Measurements from ENCODE around the gene CTNND2. TPM values are rescaled to one million over a fixed set of nuclear protein-coding genes. Genes with fewer than 3 reads are reported as not detected.

The CTNND2 gene
- total RNA-seq, 1 experiment from 2014 or later = not detected

DNA sequence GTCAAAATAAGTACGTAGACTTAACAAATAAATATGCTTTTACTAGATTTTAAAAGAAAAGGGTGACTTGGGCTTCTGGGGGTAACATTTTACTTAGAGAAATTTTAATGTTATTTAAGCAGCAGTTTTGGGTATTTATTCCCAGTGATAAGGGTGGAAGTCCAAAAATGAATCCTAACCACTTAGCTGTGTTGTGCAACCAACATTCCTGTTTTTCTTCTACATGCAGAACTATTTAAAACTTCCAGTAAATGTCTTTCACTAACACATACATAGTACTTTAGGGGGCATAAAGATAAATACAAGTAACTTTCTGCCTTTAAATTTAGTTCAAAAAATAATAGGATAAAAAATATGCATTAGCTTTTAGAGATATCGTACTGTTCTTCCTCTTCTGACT lies 436.7 kb downstream of the CTNND2 start:
- CTCF ChIA-PET = interaction anchor here (0.6 to 1.5 kb wide), 3 partner anchors 33 to 441 kb away, joined by 3 read pairs; no protein-coding TSS in a partner anchor
- no peak overlapping the region for H3K4me3 Mint-ChIP-seq (ENCODE audit: unreplicated experiment)
- no TSS peak for BruUV-seq (replicated peaks)
- H3K27me3 Mint-ChIP-seq (ENCODE audit: insufficient read depth, unreplicated experiment) = no peaks in the 10 kb centered on the region
- no peak overlapping the region for H3K27ac Mint-ChIP-seq (ENCODE audit: low read depth, unreplicated experiment)
- no peaks in the 10 kb centered on the region for H3K9me3 Mint-ChIP-seq (ENCODE audit: unreplicated experiment)
- peaks cover 15% of the 10 kb centered on the region for H3K4me1 Mint-ChIP-seq (ENCODE audit: insufficient read depth, unreplicated experiment)
- no peaks in the 10 kb centered on the region for H3K36me3 Mint-ChIP-seq (ENCODE audit: insufficient read depth, unreplicated experiment)
- TF ChIP-seq, protein P1, sequence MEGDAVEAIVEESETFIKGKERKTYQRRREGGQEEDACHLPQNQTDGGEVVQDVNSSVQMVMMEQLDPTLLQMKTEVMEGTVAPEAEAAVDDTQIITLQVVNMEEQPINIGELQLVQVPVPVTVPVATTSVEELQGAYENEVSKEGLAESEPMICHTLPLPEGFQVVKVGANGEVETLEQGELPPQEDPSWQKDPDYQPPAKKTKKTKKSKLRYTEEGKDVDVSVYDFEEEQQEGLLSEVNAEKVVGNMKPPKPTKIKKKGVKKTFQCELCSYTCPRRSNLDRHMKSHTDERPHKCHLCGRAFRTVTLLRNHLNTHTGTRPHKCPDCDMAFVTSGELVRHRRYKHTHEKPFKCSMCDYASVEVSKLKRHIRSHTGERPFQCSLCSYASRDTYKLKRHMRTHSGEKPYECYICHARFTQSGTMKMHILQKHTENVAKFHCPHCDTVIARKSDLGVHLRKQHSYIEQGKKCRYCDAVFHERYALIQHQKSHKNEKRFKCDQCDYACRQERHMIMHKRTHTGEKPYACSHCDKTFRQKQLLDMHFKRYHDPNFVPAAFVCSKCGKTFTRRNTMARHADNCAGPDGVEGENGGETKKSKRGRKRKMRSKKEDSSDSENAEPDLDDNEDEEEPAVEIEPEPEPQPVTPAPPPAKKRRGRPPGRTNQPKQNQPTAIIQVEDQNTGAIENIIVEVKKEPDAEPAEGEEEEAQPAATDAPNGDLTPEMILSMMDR (IDR thresholded peaks at IDR 0.05; ENCODE audit: unreplicated experiment) = no peak
- no peak for DNase-seq (ENCODE audit: unreplicated experiment)
- POLR2A ChIA-PET = no interaction called here
- intact Hi-C loops (cut with micrococcal nuclease) = no loop called here

DNA sequence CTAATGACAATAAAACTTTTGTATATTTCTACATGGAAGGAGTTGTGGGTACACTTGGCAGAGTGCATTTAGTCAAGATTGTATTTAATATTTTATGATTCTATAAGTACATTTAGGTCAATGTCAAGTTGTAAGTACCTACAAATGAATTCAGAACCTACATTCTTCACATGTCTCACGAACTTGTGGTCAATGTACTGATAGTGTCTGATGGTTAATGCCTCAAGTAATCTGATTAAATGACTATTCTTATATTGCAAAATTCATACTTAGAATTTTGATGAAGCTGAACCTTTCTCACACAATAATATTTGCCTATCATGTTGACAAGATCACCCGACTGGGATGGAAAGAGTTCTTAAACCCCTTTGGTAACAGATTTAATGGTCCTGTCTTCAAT lies 444.5 kb downstream of the CTNND2 start:
- BruUV-seq (replicated peaks) = no TSS peak
- no peak overlapping the region for H3K4me3 Mint-ChIP-seq (ENCODE audit: unreplicated experiment)
- no peaks in the 10 kb centered on the region for H3K27me3 Mint-ChIP-seq (ENCODE audit: insufficient read depth, unreplicated experiment)
- no peak overlapping the region for H3K27ac Mint-ChIP-seq (ENCODE audit: low read depth, unreplicated experiment)
- POLR2A ChIA-PET = no interaction called here
- intact Hi-C loops (cut with micrococcal nuclease) = no loop called here
- TF ChIP-seq, protein P1 (IDR thresholded peaks at IDR 0.05; ENCODE audit: unreplicated experiment) = no peak
- DNase-seq (ENCODE audit: unreplicated experiment) = no peak
- no peaks in the 10 kb centered on the region for H3K4me1 Mint-ChIP-seq (ENCODE audit: insufficient read depth, unreplicated experiment)
- H3K9me3 Mint-ChIP-seq (ENCODE audit: unreplicated experiment) = no peaks in the 10 kb centered on the region
- CTCF ChIA-PET = interaction anchor here (1.9 kb wide), 1 partner anchor 8 kb away, joined by 7 read pairs; no protein-coding TSS in a partner anchor
- no peaks in the 10 kb centered on the region for H3K36me3 Mint-ChIP-seq (ENCODE audit: insufficient read depth, unreplicated experiment)

DNA sequence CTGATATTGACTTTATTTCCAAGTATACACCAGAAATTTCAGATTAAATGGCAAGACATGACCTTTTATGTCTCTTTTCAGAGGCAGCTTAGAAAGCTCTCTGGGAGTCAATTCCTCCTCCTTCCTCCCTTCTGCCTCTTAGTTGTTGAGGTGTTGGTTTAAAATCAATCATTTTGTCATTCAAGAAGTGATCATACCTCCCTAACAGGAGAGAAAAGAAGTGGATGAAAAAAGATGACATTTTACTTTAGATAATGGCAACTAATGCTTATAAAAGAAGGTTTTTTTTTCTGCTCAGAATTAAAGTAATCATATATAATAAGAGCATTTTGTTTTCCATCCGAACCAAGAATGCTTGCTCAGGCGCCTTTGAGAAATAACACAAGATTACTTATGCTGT lies 448.7 kb downstream of the CTNND2 start:
- POLR2A ChIA-PET = no interaction called here
- H3K36me3 Mint-ChIP-seq (ENCODE audit: insufficient read depth, unreplicated experiment) = no peaks in the 10 kb centered on the region
- no TSS peak for BruUV-seq (replicated peaks)
- H3K4me3 Mint-ChIP-seq (ENCODE audit: unreplicated experiment) = no peak overlapping the region
- H3K9me3 Mint-ChIP-seq (ENCODE audit: unreplicated experiment) = no peaks in the 10 kb centered on the region
- TF ChIP-seq, protein P1 (IDR thresholded peaks at IDR 0.05; ENCODE audit: unreplicated experiment) = no peak
- no peak for DNase-seq (ENCODE audit: unreplicated experiment)
- H3K27me3 Mint-ChIP-seq (ENCODE audit: insufficient read depth, unreplicated experiment) = no peaks in the 10 kb centered on the region
- no peak overlapping the region for H3K27ac Mint-ChIP-seq (ENCODE audit: low read depth, unreplicated experiment)
- H3K4me1 Mint-ChIP-seq (ENCODE audit: insufficient read depth, unreplicated experiment) = no peaks in the 10 kb centered on the region
- CTCF ChIA-PET = interaction anchor here (0.6 kb wide), 1 partner anchor 162 kb away, joined by 3 read pairs; no protein-coding TSS in a partner anchor
- intact Hi-C loops (cut with micrococcal nuclease) = no loop called here

DNA sequence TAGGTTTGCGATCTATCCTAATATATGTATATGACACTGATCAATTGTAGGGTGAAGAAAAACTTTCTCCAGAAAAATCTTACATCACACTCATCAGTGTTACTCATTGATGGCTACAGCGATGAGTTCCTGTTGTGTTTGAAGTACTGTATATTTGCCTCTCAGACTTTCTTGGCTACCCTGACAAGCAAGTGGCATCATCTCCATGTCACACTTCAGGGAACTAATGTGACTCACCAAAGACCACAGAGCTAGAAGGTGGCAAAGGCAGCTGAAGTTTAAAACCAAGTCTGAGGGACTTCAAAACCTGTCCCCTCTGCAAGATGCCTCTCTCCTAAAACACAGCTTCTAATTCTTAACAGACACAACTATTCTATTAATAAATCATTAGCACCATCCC lies 451.4 kb downstream of the CTNND2 start:
- CTCF ChIA-PET = interaction anchor here (0.7 to 0.8 kb wide), 2 partner anchors 10 to 31 kb away, joined by 4 to 5 read pairs; no protein-coding TSS in a partner anchor
- peak; percentile 1 for DNase-seq (ENCODE audit: unreplicated experiment)
- Mint-ChIP-seq H3K27ac (ENCODE audit: low read depth, unreplicated experiment) (no peak overlapping the region), H3K4me1 (ENCODE audit: insufficient read depth, unreplicated experiment) (no peaks in the 10 kb centered on the region), H3K36me3 (ENCODE audit: insufficient read depth, unreplicated experiment) (no peaks in the 10 kb centered on the region), H3K4me3 (ENCODE audit: unreplicated experiment) (no peak overlapping the region), H3K9me3 (ENCODE audit: unreplicated experiment) (no peaks in the 10 kb centered on the region), H3K27me3 (ENCODE audit: insufficient read depth, unreplicated experiment) (peaks cover 5% of the 10 kb centered on the region)
- POLR2A ChIA-PET = no interaction called here
- TF ChIP-seq, protein P1 (IDR thresholded peaks at IDR 0.05; ENCODE audit: unreplicated experiment) = no peak
- intact Hi-C loops (cut with micrococcal nuclease) = no loop called here
- BruUV-seq (replicated peaks) = no TSS peak

All from MCF 10A (cell line).